Fibroblast of gingiva (primary cell): Measurements from ENCODE around the gene SMARCD1.
"Not testable (repeated sequence)": the region's sequence is repeated elsewhere in the genome, so short reads cannot be mapped to it uniquely, and the experiment has no call there.

ENCODE experiments used
- DNase-seq: peaks from one replicate; pipeline ENCODE4 v3.0.0-alpha.2; 2011; ENCODE audit warnings: low read depth

The SMARCD1 gene

DNA sequence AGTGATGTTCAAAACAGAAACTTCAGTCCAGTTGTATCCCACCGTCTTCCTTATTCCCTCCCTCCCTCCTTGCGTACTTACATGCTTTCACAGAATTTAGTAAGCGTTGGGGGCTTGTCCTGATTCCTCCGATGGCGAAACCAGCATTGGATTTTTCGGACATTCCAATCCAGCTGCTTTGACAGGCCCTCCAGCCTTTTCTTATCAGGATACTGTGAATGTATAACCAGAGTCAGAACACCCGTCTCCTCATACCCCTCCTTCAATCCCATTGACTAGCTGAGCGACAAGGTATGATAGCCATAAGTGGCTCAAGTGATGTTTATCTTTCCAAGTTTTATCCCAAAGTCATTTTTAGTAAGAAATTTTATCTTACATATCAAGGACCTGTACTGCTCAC is 57.9 kb downstream of the SMARCD1 start:
- no peak for DNase-seq

DNA sequence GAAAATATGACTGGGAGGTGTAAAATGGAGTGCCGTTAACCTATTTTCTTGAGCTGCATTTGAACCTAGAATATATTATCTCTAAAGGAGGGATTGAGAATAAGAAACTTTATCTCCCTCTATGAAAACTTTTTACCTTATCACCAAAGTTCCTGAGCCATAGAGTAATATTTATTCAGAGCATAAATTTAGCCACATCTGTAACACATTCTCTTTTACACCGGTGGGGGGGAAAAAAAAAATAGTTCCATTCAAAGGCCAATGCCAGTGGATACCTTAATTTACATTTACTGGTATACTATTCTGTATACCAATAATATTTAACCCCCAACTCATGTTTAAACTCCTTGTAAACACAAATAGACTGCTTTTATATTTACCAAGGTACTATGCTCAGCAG is 60.3 kb downstream of the SMARCD1 start:
- DNase-seq = no peak

DNA sequence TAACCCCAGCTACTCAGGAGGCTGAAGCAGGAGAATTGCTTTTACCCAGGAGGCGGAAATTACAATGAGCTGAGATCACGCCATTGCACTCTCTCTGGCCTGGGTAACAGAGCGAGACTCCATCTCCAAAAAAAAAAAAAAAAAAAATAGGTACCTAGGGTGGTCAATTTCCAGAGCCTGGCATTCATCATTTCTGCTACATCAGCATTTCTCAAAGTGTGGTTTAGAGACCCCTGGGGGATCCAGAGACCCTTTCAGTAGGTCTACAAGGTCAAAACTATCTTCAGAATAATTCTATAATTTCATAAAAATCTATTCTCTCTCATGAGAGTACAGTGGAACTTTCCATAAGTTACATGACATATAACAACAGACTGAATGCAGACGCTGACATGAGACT is 62.1 kb downstream of the SMARCD1 start:
- no peak for DNase-seq

DNA sequence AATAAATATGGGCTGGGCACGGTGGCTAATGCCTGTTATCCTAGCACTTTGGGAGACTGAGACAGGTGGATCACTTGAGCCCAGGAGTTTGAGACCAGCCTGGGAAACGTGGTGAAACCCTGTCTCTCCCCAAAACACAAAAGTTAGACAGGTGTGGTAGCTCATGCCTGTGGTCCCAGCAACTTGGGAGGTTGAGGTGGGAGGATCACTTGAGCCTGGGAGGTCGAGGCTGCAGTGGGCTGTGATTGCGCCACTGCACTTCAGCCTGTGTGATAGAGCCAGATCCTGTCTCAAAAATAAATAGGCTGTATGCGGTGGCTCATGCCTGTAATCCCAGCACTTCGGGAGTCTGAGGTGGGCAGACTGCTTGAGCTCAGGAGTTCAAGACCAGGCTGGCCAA is 62.9 kb downstream of the SMARCD1 start:
- not testable (repeated sequence) for DNase-seq

DNA sequence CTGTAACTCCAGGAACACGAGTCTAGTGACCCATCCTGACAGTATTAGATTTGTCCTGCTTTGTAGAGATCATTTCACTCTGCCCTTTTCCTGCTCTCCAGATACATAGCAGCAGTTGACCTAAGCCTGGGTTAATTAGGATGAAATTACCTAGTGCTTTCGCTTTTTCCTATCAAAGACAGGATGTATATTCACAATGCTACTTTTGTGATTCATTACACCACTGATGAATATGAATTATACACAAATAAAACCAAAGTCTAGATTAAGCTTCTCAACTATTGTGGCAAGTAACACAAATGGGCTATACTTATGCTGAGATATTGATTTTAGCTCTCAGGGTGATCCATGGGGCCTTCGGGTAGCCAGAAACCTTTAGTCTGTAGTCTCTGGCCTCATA is 64.2 kb downstream of the SMARCD1 start:
- no peak for DNase-seq
